Fibroblast of peridontal ligament (primary cell): Measurements from ENCODE around the gene GRM7.
A peak's percentile ranks its signal among the peaks of the same experiment; 100 is the strongest.

Source experiments
- DNase-seq: peaks from one replicate; pipeline ENCODE4 v3.0.0-alpha.2; 2010; ENCODE audit errors: extremely low read depth

Gene GRM7

GRCh38 chr3:7720649-7721297 lies 859.9 kb downstream of the GRM7 start:
- no peak for DNase-seq

GRCh38 chr3:7721869-7722268 lies 861.0 kb downstream of the GRM7 start:
- no peak for DNase-seq

GRCh38 chr3:7728566-7729519 lies 867.9 kb downstream of the GRM7 start:
- no peak for DNase-seq

- DNase-seq, result no peak
These were observed 873.0 kb downstream of the GRM7 start for GRCh38 chr3:7733933-7734332.

- no peak for DNase-seq
These were observed 873.5 kb downstream of the GRM7 start for GRCh38 chr3:7734456-7734855.

- DNase-seq, result no peak
These were observed 876.3 kb downstream of the GRM7 start for GRCh38 chr3:7737263-7737662.

- no peak for DNase-seq
These were observed 878.8 kb downstream of the GRM7 start for GRCh38 chr3:7739754-7740153.

GRCh38 chr3:7740458-7740857 lies 879.5 kb downstream of the GRM7 start:
- no peak for DNase-seq

- no peak for DNase-seq
These were observed 883.9 kb downstream of the GRM7 start for GRCh38 chr3:7744850-7745249.

- DNase-seq, result no peak
These were observed 884.8 kb downstream of the GRM7 start for GRCh38 chr3:7745711-7746110.

GRCh38 chr3:7749931-7750695 lies 889.2 kb downstream of the GRM7 start:
- DNase-seq, result no peak

- no peak for DNase-seq
These were observed 891.1 kb downstream of the GRM7 start for GRCh38 chr3:7752005-7752404.

GRCh38 chr3:7754653-7755441 lies 893.9 kb downstream of the GRM7 start:
- DNase-seq, result no peak

GRCh38 chr3:7759630-7760029 lies 898.7 kb downstream of the GRM7 start:
- no peak for DNase-seq

- DNase-seq, result no peak
These were observed 899.8 kb downstream of the GRM7 start for GRCh38 chr3:7760718-7761117.

- DNase-seq, result no peak
These were observed 903.2 kb downstream of the GRM7 start for GRCh38 chr3:7764115-7764514.

GRCh38 chr3:7766530-7766929 lies 905.6 kb downstream of the GRM7 start:
- DNase-seq, result no peak

GRCh38 chr3:7779331-7779730 lies 918.4 kb downstream of the GRM7 start:
- peak; percentile 1 for DNase-seq

GRCh38 chr3:7781395-7781794 lies 920.5 kb downstream of the GRM7 start:
- DNase-seq, result no peak

GRCh38 chr3:7787871-7788828 lies 927.2 kb downstream of the GRM7 start:
- DNase-seq, result no peak
